HepG2 (cell line): ENCODE data around the gene NPSR1.

ENCODE experiments used
- CTCF ChIP-seq: sonication (generic); formaldehyde crosslinking; IDR thresholded peaks from 2 replicates; pipeline ENCODE4 v1.5.0; 2020; ENCODE audit warnings: mild to moderate bottlenecking, missing genetic modification reagents, moderate library complexity
- EHMT2 ChIP-seq: fragments of 200-600 bp; sonication (generic); IDR thresholded peaks from 2 replicates; pipeline ENCODE4 v1.7.0; 2017; ENCODE audit warnings: antibody characterized with exemption, low read depth, low read length, borderline replicate concordance
- HCFC1 ChIP-seq: fragments of 150-350 bp; IDR thresholded peaks from 2 replicates; pipeline ENCODE4 v1.6.1; 2014; ENCODE audit warnings: low read depth, low read length
- KLF6 ChIP-seq: IDR thresholded peaks from 2 replicates; pipeline ENCODE4 v1.8.0; 2016; ENCODE audit warnings: missing biosample characterization, missing genetic modification reagents
- NFE2L1 ChIP-seq: sonication (generic); formaldehyde crosslinking; IDR thresholded peaks from 2 replicates; pipeline ENCODE4 v1.4.0; 2020; ENCODE audit warnings: missing genetic modification reagents, mild to moderate bottlenecking, borderline replicate concordance
- POLR2A ChIP-seq, 2 experiments: IDR thresholded peaks; 2 replicates each; pipeline ENCODE4 v1.6.1; 2011; ENCODE audit warnings: low read depth in 2 of 2, low read length in 2 of 2, mild to moderate bottlenecking in 1 of 2, moderate library complexity in 1 of 2; ENCODE audit not compliant: insufficient read depth in 1 of 2
- RXRA ChIP-seq: sonication (generic); formaldehyde crosslinking; IDR thresholded peaks from 2 replicates; pipeline ENCODE4 v1.5.1; 2020; ENCODE audit warnings: missing genetic modification reagents
- SUZ12 ChIP-seq: fragments of 150-350 bp; IDR thresholded peaks from 2 replicates; pipeline ENCODE4 v1.6.1; 2014; ENCODE audit warnings: low read depth, low read length
- ZNF143 ChIP-seq: sonication (generic); formaldehyde crosslinking; IDR thresholded peaks from 2 replicates; pipeline ENCODE4 v1.4.0; 2020; ENCODE audit warnings: missing genetic modification reagents
- ZNF260 ChIP-seq: sonication (generic); formaldehyde crosslinking; IDR thresholded peaks from 2 replicates; pipeline ENCODE4 v1.4.0; 2020; ENCODE audit warnings: missing genetic modification reagents, low read depth, mild to moderate bottlenecking, borderline replicate concordance
- ZNF652 ChIP-seq: IDR thresholded peaks from 2 replicates; pipeline ENCODE4 v1.6.1; 2016; ENCODE audit warnings: low read depth, borderline replicate concordance
- ZNF709 ChIP-seq: sonication (generic); formaldehyde crosslinking; IDR thresholded peaks from 2 replicates; pipeline ENCODE4 v1.5.0; 2020; ENCODE audit warnings: mild to moderate bottlenecking, missing genetic modification reagents

DNA sequence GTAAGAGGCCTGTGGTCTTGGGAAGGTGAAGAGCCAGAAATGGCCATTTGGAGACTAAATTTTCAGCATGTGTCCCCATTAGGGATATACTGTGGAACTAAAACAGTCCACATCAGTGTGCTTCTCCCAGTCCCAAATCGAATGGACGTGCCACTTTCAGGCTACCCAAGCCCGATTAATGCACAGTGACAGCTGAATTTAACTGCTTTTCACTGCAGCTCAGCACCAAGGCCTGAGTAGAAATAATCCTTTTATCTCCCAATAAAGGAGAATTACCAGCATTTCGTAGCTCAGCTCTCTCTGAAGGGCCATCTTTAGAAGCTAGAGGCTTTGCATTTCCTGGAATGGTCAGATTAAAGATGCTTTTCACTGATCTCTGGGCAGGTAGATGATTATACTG lies 183.3 kb downstream of the NPSR1 start:
- TF ChIP-seq RXRA (CRISPR knock-in tag) (no peak), ZNF709 (CRISPR knock-in tag) (no peak), ZNF260 (no peak), CTCF (no peak), HCFC1 (no peak), KLF6 (CRISPR knock-in tag) (no peak), NFE2L1 (no peak), ZNF143 (CRISPR knock-in tag) (no peak), EHMT2 (no peak), SUZ12 (no peak), ZNF652 (CRISPR knock-in tag) (no peak), POLR2A (IDR thresholded peaks at IDR 0.05; ENCODE audit: insufficient read depth in 1 of 2, low read depth in 2 of 2, low read length in 2 of 2) (no peak)
